ENCODE data around the gene SMG6.

The SMG6 gene

DNA sequence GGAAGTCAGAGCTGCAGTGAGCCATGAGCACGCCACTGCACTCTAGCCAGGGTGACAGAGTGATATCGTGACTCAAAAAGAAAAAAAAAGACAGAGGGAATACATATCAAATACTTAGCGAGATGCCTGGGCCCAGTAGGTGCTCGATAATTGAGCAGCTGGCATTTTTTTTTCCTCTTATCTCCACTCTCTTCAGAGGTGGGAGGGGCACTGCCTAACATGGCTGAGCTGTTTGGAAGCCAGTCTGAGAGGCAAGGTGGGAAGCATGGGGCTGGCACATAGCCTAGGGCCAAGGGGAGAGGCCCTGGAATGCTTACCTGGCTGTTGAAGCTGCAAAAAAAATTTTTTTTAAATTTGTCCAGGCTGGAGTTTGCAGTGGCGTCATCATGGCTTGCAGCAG, 210.2 kb downstream of the SMG6 start:
- DNase-seq = no peak

DNA sequence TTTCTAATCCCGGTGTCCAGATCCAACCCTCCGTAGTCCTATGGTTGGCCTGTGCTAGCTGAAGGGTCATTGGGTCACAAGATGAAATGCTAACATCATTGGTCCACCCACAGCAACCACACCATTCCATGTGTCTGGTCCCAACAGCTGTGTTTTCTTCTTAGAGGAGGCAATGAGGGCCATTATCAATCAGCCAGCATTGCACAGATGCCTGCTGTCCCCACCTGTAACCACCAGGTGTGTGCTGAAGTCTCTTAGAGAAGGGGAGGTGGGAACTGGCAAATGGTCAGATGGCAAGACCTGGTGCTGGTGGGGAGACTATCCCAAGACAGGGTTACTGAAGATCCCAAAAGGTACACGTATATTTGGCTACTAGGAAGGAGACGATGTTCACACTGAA, 211.3 kb downstream of the SMG6 start:
- DNase-seq = no peak

DNA sequence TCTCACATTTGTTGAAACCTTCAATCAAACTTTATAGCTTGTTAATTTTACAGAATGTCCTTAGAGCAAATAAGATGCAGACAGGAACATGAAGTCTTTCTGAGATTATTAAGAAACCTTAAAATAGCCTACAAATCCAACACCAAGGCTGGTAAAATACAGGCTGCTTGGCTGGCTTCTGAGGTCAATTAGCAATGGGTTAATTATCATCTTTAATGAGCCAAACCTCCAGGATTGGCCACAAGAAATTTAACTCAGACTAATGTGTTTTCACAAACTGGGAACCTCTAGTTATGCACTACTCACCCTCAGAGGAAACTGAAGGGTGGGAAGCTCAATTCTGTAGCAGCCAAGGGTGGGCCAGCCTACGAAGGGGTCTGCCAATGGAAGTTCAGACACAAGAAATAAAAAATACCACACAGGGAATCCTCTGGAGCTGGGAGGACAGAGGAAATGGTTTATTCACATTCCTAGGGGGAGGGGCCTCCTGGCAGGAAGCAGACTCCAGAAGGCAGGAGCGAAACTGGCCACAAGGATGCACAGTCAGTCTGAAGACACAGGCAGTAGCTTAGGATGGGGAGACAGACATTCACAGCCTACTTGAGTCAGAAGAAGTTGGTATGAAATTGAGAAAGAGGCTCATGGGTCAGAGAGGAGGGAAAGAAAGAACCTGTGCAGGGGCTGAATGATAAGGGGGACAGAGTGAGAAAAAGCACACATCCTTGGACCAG, 212.6 kb downstream of the SMG6 start:
- DNase-seq = no peak

DNA sequence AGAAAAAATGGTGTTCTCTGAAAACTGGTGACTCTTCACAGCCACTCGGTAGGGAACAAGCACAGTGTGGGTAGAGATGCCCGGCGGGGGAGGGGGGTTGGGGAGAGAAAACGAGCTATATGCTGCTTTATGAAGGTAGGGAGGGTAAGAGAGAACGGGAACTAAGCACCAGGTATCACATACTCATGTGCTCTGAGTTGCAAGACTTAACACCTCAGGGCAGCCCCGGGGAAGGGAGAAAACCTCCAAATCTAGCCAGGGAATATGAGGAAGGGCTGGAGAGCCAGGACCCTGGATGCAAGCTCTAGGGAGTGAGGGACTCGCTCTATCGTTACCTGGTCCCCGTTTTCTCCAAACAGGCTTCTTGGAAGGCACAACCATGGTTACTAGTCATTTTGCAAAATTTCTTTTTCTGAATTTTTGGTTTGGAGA, 213.4 kb downstream of the SMG6 start:
- DNase-seq = no peak

DNA sequence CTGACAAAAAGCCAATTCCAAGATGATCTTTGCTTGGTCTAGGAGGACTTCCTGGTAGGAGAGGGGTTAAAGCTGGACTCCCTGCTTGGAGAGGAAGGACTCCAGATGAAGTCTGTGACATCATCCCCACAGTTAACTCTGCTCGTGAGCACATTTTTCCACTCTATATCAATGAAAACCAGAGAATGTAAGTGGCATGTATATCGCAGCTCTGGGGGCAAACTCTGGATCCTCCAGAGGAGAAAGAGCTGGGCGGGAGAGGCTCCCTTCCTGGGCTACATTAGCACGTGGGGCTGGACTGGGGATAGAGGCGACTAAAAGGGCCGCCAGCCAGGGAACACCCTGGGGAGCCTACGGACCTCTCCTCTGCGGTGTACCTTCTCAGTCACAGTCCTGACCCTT, 214.6 kb downstream of the SMG6 start:
- DNase-seq = no peak

DNA sequence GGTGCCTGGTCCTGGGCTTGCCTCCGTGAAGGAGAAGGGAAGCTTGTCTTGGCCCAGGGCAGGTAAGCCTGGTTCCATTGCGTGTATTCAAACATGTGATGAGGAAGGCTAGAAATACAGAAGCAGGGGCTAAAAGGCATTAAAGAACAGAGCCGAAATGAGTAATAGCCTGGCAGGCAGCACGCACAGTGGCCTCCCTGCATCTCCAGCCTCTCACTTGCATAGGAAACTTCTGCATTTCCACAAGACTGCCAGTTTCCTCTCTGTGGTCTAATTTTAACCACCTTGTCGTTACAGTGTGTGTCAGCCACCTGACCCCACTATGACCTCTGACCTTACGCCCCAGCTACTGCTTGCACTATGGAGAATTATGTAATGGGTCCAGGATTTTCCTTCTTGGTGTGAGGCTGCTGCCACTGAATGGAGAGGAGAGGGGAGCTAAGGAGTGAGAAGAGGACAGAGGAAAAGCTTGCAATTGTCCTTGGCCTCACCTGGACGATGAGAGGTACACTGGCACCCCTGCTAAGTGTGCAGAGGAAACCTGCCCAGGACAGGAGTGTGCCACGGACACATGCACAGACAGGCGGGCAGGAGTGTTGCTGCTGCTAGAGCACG, 215.9 kb downstream of the SMG6 start:
- no peak for DNase-seq

DNA sequence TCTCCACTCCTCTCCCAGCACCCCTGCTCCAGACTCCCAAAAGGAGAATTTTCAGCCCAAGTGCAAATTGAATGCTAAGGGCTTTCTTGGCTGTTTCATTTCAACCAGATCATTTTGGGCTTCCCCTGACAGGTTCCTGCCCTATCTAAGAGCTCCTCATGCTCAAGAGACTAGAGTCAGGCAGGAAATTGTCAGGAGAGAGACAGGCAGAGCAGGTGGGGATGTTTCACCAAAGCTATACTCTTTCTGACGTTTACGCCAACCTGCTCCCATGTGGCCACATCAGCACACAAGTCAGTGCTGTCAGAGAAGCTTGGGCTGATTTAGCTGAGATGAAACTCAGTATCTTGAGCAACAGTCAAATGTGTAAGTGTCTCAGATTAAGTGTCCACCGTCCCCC, 217.3 kb downstream of the SMG6 start:
- DNase-seq = no peak

DNA sequence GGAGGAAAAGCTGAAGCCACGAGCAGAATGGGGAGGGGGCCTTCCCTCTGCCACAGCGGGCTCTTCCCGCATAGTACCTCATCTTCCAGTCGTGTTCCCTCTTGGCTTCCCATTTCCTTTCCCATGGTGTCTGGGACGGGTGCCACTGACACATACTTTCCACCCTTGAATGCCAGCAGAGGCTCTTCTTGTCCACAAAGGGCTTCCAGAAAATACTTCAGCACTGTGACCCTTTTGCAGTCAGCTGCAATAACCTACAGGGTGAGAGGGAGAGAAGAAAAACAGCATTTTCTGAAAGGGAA, 218.0 kb downstream of the SMG6 start:
- DNase-seq = no peak

DNA sequence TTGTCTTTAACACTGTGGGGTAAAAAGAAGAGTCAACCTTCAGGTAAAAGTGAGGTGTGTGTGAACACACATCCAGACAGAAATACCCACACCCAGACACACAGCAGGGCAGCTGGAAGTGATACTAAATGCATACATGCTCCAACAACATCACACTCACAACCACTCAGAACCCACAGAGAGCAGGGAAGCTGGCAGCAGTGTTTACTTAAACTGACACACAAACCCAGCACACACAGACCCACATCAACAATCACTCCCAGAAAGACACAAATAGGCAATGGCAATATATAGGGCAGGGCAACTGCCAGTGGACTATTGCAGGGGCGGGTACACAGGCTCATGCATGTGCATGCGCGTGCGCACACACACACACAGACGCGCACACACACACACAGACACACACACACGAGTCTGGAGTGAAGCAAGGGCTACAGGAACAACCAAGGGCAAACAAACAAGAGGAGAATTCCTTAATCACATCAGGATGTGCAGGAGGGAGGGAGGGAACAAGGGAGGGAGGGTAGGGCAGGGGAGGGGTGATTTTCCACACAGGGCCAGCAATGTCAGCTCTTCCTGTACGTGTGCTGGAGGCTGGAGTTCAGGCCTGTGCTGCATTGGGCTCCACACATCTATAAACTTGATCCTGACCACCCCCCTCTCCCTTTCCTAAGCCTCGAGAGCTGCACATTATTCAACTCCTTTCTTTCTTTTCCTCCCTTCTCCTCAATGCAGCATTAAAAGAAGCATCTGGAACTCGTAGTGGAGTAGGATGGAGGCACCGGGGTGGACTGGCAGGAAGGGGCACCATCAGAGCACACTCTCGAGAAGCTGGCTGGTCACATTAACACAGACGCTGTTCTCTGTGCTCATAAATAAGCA, 218.6 kb downstream of the SMG6 start:
- no peak for DNase-seq

DNA sequence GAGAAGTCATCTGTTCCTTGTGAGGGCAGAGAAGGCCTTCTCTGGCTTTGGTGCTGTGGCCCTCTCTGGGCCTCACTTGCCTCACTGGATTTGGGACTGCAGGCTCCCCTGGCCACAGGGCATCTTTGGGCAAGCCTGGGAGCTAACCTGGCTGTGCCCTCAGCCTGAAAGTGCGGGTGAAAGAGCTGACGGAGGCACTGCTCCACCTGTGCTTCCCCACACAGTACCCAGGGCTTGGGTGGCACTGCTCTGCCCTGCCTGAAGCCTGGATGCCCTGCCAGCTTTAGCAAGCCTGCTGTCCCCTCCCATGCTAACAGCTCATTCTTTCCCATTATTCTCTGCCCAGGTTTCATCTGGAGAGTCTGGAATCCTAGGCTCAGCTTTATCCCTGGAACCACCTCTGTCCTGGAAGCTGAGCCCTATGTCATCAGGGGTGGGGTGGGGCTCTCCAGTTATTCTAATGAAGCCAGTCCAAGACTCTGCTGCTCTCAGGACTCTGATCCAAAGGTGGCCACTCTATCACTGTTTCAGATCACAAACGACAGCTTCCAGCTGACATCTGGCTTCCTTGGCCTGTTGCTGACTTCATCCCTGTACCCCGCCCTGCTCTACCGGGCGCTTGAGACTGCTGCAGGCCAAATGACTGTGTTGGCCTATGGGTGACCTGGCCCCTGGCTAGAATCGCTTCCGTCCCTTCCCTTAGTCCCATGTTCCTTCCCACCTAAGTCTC, 219.4 kb downstream of the SMG6 start:
- no peak for DNase-seq

DNA sequence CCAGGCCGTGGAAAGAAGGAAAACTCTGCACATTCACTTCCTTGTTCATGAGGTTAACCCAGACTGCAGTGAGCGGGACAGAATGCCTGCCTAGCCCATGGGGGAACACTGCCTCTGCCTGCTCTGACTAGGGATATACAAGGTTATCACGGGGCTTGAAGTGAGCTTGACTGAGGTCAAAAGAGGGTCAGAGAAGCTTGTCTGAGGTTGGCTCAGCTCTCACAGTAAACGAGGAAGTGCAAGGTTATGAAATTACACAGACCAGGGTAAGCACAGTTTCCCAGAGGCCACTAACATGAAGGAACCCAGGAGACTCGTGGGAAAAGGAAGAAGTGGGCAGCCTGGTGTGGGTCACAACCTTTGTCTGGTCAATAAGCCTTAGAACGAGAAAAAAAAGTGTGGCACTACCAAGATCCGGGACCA, 220.0 kb downstream of the SMG6 start:
- no peak for DNase-seq

DNA sequence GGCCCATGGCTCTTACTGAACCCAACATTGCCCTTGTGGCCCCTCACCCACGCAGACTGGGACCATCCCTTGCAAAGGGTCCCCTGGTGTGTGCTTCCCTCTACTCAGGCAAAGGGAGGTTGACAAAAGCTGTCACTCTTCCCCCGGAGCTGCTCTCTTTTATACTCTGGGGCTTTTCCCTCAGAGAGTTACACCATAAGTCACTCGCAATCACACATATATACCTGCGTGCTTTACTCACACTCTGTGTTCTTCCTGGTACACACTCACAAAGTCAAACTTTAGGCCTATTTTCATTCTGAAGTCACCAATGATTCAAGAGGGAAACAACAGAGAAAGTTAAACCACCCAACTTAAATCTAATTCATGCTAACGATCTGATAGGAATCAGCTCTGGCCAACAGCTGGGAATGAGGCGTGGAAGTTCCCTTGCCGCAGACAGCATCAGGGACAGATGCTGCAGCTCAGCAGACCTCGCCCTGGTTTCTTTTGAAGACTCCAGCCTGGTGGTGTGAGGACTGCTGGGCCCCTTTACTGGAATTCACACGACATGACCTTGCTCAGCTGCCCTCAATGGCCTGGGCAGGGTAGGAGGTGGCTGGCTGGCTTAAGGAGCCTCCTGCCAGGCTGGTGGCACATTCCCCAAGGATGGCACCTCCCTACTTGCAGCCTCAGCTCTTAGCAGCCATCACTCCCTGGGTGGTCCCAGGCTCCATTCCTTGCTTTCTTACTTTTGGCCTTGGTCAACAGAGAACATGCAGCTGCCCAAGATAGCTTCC, 221.4 kb downstream of the SMG6 start:
- no peak for DNase-seq

DNA sequence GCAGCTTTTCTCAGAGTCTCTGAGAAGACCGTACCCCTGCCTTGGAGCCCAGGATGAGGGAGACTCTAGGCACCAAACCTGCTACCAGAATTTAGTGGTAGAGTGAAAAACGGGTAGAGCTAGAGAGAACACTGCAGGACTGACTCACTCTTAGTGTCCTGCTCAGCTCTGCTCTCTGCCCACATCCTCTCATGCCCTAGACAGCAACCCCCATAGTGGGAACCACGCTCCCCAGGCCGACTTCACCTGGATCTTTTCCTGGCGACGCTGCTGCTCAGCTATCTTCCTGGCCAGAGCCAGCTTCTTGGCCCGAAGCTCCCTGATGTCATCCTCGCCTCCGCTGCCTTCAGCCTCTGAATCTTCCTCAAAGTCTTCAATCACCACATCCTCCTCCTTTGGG, 222.0 kb downstream of the SMG6 start:
- DNase-seq = no peak

DNA sequence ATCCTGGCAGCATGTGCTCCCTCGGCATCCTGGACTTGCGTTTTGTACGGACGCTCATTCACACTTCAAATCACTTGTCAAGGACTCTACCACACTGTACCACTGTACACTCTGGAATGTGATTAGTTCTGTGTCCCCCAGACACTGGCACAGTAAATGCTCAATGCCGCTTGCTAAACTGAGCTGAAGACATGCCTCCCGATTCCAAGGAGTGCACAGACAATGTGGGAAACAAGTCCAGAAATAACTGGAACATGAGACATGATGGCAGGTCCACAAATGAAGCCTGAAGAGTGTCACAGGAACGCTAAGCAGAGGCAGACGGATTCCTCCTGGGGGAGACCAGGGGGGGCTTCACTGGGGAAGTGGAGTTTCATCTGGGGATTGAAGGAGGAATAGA, 226.5 kb downstream of the SMG6 start:
- no peak for DNase-seq

DNA sequence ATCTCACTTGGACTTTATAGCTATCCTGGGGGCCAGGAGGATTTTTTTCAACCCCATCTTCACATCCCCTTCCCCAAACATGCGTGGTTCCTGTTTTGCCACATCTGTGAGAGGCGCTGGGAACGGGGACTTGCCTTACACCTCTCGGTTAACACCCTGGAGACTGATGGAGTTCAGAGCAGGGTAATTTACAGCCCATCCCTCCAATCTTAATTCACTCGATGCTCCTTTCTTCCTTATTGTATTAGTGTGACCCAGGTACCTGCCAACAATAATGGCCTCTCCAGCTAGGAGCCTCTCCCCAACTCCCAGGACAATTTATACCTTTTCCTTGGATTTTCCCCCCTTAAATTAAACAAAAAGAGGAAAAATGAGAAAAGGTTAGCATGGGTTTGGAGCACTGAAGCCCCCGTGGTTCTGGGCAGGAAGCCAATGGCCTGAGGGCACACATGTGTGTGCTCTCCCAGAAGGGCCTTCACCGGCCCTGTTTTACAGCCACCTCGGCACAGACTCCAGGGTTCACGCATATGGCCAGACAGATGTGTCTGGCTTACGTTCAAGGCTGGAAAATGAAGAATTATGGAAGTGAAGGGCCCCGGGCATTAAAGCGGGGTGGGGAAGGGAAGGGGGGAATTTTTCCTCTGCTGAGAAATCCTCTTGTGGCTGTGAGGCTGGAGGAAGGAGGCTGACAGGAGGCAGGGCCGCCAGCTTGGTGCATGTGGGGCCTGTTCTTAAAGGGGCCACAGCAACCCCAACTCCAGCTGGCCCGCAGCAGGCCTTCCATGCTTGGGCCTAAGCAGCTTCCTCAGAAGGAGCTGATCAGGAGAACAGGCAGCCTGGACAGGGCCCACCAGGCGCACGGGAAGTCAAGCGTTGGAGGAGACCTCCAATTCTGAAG, 227.2 kb downstream of the SMG6 start:
- no peak for DNase-seq

DNA sequence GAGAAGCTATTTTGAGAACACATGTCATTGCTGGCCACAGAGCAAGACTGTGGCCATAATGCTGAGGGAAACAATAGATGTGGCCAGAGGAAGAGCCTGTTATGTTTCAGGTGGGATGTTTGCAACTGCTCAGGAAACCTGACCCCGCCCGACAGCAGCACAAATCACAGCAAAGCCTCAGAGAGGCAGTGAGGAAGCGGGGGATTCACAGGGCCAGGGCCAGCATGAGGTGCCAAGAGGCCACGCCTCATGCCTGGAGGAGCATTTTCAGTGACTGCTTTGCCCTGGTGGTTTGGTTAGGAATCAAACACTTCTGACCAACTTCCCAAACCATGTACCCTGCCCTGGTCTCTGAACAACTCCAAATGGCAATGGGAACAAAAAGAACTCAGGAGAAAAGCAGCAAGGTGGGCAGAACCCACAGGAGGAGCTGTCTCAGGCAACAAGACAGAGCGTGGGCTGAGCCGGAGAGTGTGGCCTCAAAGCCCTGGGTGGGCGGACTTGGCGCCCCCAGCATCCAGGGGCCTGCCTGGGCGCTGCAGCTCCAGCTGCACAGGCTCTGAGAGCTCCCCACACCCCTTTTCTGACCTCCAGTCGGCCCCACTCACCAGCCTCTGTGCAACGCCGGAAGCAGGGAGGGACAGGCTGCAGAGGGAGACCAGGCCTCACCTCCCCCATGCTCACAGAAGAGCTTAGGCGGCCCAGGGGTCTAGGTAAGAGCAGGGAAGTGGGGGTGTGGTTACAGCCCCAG, 228.1 kb downstream of the SMG6 start:
- DNase-seq = no peak

DNA sequence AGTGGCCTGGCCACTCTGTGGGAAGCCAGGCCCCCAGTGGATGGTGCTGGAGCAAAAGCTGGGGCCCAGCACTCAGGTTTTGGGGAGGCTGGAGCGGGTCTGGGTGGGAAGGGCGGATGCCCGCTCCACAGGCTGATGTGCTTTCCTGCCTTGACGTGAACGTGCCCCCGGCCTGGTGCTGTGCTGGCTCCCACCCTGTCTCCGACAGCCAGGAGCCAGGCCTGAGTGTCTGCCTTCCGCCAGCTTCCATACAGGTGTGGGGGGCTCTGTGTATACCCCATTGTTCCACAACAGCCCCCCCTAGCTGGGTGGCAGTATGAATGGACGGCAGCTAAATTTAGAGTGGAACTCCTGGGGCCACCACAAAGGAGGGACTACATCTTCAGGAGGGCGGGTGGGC, 228.7 kb downstream of the SMG6 start:
- no peak for DNase-seq

DNA sequence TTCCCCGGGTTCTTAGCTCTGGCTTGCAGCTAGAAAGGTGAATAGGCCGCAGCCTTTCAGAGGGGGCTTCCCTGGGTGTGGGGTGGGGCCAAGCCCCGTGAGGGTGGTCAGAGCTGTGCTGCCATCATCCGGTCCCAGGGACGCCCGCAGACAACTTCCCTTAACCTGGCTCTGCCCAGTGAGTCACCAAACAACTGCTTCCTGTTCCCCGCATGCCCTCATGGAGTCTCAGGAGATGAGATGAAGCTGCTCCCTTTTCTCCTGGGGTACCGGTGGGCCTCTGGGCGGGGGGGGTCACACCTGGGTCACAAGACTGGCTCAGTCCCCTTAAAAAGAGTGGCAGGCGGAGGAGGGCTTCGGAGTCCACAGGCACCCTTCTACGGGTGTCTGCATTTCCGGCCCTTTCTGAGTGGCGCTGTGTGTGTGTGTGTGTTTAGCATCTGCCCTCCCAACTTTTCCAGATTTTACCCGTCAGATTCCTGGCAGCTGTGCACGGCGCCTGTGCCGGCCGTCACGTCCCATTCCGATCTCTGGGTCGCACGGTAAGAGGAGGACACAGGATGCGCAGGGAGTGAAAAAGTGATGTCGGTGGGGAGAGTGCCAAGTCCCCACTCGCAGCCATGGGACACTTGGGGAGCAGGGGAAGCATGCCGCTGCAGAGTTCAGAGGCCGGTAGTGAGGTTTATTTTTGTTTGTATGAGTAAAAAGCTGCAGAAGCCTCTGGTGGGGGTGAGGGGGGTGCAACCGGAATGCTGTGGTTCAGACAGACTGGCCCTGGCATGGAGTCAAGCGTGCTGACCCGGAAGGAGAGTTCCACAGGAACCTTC, 231.9 kb downstream of the SMG6 start:
- no peak for DNase-seq

DNA sequence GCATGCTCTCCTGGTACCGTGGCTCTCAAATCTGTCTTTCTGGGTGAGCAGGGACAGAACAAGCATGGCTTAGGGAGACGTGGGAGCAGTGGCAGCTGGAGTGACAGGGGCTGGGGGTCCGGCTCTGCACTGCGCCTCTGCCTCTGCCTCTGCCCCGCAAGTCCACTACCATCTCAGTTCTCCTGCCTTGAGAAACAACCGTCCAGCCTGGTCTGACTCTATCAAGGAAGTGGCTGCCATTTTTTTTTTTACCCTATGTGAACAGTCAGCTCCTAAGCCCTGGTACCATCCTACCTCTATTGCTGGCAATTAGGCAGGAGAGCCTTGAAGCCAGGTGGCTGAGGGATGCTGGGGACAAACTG, 232.6 kb downstream of the SMG6 start:
- DNase-seq = no peak

Measured in activated gamma-delta T cell (primary cell).